Measurements from ENCODE around the gene PDYN.

- TF ChIP-seq CTCF (IDR thresholded peaks at IDR 0.05; ENCODE audit: borderline replicate concordance, extremely low read depth, low read length, poor library complexity, severe bottlenecking): no peak
- no peak for TF ChIP-seq EZH2 (IDR thresholded peaks at IDR 0.05; ENCODE audit: borderline replicate concordance, low read depth, low read length, severe bottlenecking)
These were observed 10.6 kb downstream of the PDYN start for GRCh38 chr20:1983301-1983700.
